ENCODE results near the gene EML6.

The EML6 gene

DNA sequence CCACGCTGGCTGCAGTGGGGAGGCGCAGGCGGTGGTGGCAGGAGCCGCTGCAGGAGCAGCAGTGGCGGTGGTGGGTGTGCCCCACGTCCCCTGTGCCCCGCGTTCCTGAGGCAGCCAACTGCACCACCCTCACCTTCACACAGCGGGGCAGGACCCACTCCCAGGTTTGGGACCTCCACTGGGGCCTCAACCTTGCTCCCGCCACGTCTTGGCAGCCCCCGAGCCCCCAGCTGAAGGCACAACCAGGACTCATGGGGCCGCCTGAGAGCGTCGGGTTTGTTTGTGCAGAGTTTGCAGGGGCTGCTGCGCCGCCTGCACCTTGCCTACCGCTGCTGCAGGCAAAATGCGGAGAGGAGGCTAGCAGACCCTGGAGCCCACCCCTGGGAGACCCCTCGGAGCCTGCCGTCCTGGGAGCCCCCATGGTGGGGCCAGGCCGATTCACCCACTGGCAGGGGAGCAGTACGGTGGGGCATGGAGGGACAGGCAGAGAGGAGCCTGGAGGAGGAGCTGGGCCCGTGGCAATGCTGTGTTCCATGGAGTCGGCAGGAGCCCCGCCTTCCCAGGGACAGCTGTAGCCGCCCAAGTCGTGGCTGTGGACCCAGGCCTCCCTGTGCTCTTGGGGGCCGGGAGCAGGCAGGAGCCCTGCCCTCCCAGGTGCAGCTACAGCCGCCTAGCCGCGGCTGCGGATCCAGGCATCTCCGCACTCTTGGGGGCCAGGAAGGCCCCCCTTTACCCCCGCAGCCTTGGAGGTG is 14.7 kb upstream of the EML6 start:
- no peak for DNase-seq

DNA sequence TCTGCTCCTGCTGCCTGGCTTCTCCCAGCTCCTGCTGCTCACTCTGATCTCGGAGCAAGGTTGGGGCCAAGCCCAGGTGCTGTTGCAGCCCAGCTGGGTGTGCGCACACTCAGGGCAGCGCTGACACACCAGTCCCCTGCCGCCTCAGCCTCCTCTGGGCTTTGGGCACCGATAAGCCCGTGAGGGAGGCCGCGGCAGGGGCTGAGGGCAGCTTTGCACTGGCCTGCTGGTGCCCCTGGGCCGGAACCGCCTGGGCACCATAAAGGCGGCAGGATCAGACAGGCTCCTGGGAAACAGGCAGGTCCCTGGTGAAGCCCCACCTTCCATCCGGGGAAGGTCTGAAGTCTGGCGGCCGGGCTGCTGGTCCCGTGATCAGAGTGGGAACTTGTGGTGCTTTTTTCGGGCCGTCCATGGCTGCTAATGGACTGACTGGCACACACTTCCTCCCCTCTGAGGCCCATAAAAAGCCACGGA is 14.1 kb upstream of the EML6 start:
- no peak for DNase-seq

DNA sequence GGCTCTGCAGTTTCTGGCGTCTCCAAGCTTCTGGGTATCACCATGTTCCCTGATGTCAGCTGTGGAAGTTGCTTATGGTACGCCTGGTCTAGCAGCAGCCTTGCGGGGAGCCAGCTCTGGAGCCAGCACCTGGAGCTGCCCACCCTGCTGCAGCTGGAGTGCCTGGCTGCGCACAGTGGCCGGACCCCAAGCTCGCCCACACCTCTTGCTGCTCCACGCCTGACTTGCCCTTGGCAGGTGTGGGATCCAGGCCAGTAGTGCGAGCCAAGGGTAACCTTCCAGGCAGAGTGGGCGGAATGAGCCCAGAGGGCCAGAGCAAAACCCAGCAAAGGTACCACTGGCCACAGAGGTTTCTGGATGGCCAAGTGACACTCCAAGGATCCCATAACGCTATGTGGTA is 13.2 kb upstream of the EML6 start:
- no peak for DNase-seq

DNA sequence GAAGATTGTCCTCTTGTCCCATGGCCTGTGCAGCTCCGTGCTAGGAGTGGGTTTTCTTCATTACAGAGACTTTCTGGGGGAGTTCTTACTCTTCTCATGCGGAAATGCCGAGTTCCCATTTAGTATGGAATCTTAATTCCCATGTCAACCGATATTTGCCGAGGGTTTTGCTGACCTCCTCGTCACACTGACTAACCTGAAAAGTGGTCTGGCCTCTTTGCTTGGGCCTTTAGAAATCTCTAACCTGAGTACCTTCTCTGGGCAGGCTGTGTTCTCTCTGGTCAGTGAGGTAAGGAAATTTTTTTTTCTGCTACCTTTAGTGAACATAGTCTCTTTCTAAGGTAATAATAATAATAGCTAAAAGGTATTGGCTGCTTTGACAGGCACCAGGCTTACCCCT is 10.9 kb upstream of the EML6 start:
- DNase-seq: no peak

DNA sequence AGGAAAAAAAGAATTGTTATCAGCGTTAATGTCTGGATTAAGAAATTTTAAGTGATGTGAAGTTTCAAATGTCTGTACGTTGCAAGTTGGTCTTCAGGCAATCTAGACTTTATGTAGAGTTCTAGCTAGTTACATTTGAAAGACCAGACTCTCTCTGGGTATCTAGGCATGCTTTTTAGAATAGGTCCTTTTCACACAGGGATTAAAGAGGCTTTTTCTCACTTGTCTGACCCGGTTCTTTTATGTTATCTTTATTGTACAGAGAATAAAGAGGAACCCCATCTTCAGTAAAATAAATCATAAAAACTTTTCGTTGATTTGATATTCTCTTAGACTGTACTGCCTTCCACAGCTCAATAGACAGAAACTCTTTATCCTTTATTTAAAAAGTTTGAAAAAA is 8.5 kb upstream of the EML6 start:
- no peak for DNase-seq

DNA sequence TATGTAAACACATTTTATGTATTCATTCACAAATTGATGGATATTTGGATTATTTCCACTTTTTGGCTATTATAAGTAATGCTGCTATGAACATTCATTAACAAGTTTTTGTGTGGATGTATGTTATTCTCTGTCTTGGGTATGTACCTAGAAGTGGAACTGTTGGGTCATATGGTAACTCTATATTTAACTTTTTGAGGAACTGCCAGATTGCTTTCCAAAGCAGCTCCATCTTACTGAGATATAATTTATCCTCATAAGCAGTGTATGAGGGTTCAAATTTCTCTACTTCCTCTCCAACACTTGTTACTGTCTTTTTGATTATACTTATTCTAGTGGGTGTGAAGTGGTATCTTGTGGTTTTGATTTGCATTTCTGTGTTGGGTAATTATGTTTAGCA is 7.1 kb upstream of the EML6 start:
- DNase-seq: no peak

DNA sequence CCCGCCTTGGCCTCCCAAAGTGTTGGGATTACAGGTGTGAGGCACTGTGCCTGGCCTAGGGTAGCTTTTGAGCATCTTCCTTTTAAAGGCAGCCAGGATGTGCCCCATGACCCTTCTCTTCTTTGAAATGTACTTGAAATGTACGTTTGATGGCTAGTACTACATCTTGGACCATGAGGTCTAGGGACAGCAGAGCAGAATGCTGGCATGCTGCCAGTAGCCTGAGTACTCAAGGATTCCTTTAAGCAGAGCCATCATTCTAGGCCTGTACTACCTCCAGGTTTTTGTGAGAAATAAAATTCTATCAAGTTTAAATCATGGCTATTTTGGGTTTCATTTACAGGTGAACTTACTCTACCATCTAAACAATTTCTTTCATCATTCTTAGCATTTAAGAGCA is 2.9 kb upstream of the EML6 start:
- no peak for DNase-seq

DNA sequence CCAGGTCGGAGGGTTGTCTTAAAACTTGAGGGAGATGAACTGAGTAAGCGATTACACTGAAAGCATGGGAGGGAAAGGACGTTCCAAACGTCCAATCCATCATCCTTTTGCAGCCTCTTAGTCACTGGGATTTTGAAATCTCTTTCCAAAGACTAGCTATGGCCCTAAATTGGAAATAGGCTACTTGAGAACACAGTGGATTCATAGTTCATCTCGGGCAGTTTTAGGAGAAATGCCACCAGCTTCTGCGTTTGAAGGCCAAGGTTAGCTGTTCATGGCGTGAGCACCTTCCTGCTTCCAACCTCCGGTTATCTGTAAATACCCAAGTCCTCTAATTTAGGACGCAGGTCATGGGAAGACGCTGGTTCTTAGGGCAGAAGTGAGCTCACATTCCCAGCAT is 821 bp upstream of the EML6 start:
- DNase-seq: no peak

DNA sequence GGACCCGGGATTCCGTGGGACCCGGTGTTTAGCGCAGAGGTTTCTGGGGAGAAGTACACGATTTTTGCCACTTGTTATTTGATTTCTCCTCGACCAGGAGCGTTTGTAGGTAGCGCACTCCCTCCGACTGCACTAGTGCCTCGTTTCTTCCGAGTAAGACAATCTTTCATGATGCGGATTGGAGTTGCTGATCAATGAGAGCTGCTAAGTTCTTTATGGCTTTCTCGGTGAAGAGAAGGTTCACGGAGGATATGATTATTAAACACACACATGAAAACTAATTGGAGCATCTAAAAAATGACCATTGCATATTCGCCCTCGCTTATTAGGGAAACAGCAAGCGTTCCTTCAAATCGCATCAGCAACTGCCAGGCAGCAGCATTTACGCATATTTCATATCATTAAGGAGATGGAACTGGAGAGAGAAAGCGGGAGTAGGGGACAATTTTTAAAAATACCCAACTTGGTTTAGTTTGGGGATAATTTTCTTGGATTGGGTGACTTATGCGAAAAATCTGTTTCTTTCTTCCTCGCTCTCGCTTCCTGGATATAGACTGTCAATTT is 616 bp downstream of the EML6 start:
- DNase-seq: no peak

DNA sequence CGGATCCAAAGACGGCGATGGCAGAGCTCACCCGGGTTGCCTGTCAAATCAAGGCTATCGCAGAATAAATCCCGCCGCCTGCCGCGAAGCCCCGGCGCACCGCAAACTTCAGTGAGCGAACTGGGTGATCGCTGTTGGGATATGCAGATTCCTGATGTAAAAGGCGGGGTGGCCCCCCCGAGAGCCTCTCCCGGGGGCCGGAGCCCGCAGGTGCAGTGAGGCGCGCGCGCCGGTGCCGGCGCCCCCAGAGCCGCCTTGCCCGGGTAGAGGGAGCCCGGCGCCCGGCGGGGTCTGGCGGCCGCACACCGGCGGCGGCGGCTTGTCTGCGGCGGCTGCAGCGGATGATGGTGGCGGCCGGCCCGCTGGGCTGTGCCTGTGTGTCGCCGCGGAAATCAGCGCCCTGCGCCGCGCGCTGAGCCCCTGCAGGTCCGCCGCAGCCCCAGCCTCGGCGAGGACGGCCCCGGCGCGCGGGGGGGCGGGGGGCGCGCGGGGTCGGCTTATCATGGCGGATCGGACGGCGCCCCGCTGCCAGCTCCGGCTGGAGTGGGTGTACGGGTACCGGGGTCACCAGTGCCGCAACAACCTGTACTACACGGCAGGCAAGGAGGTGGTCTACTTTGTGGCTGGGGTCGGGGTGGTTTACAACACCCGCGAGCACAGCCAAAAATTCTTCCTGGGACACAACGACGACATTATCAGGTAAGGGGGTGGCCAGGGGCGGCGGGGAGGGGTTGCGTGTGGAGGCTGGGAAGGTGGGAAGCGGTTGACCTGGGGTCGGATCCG is 1.3 kb downstream of the EML6 start:
- DNase-seq: no peak

DNA sequence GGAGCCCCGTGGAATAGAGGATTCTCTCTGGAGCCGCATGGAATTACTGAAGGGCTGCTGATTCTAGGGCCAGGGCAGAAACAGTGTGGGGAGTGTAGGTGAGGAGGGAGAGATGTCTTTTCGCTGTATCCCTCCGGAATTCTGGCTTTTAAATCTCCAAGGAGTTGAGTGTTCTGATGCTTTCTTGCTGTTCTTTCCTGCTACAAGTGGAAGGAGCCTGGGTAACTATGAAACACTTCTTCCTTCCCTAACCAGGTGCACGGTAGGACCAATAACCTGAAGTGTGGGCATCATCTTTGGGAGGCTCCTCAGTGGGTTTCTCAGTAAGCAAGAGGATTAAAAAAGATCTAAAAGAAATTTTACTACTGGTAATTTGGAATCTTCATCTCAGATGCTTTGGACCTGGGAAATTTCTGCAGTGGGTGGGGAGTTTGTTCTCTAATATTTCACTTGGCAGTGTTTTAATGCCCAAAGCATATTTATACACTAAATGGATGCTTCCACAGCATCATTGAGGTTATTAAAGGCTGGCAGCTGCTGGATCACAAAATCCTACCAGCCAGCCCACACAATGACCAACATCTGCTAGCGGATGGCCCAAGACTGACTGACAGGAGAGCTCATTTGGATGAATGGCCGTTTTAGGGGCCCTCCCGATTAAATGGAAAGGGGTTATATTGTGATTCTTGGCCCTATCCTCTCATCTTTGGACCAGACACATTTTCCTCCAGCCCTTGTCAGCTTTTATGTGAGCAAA is 2.1 kb downstream of the EML6 start:
- DNase-seq: no peak

DNA sequence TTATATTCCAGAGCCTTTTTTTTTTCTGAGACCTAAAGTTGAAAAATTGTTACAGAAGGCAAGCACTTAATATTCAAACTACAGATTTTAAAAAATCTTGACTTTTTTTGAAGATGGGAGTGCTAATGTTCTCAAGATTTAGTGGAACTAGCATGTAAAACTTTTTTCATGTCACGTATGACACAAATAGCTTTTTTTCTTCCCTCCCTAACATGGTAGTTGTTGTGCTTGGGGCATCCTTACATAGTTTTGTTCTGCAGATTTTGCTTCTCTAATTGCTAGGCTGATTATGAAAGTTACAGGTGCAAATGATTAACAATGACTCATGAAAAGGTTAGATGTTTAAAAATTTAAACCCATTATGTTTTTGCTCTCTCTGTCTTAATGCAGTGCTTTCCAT is 3.0 kb downstream of the EML6 start:
- DNase-seq: no peak

DNA sequence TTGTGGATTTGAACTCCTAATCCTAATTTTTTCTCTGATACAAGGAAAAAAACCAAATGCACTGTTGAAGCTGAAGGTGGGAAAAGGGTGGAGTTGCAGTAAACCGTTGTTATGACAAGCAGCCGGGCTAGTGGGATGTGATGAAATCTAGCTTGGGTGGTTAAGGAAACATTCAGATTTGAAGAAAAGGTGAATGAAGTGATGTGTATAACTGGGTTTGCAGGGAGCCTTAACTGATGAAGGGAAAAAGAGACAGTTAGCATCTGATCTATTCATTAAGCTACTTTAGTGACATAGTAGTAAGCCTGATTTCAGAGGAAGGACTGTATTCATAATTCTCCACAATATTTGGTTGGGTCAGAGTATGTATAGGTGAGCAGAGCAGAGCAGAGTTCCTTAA is 3.5 kb downstream of the EML6 start:
- no peak for DNase-seq

DNA sequence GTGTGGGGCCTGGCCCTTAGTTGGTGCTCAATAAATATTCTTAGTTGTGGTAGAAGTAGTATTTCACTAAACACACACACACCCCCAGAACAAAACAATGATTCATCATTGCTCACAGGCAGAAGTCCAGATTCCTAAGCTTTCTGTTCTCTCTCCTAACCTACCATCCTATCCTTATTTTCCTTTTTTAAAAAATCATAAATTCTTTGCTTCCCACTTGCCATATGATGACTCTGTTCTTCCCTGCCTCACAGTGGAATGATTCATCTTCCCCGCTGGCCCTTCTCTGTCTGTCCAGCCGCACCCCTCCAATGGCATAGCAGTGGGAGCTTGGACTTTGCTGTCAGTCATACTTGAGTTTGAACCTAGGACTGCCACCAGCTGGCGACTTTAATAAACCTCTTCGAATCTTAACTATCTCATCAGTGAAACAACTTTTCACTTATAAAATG is 5.2 kb downstream of the EML6 start:
- no peak for DNase-seq

DNA sequence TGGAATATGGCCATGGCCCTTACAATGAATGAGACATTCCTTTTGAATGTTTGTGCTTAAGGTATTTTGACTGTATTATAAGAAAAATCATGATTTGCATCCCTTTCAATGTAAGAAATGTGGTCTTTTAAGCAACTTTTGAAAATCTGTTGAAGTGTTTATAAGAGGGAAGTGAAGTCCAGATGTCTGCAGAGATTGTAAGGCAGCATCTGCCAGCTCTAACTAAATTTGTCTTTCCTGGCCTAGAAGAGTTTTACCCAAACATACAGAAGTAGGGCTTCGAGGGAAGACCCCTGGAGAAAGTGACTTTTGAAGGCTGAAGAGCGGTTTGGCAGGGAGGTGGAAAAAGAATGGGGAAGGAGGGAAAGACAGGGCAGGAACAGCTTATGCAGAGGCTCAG is 12.2 kb downstream of the EML6 start:
- DNase-seq: no peak

DNA sequence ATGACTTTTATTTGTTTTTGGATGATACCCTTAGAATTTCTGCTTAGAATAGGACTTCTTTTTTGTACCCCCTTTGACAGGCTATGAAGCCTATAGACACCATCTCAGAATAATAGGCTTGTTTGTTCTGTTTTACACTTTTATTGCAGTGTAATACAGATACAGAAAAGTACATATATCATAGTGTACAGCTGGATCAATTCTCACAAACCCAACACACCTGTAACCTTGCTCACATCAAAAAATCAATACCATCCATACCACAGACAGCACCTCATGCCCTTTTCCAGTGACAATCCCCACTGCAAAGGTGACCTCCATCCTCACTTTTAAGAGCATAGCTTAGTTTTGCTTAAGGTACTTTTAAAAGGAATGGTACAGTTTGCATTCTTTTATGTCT is 14.8 kb downstream of the EML6 start:
- DNase-seq: no peak

DNA sequence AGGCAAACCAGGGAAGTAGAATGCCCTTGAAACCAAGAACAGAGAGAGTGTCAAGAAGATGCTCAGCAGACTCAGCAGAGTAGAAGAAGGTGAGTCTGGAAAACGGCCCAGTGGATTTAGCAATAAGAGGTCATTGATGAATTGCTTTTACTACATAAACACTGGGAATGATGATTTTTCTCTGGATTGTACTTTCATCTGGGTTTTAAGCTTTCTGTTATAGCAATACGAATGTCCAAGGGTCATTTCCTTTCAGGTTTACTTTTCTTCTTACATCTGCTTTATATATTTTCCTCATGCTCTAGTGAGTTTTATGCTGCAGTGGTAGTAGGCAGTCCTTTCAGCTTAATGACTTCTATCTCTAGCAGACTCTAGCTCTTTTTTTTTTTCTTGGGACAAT is 16.9 kb downstream of the EML6 start:
- DNase-seq: no peak

DNA sequence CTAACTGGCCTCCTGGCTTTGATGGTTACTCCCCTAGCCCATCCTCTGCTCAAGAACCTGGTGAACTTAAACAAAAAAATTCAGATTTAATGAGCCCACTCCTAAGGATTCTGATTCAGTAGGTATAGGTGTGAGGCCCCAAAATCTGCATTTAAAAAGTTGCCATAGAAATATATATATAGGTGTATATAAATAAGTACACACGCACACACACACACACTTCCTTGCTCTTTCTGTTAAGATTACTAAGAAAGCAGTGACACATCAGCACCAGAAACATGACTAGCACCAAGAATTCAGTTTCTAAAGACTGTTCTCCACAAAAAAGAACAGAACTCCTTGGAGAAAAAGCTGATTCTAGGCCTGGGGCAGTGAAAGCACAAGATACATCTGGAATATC is 17.8 kb downstream of the EML6 start:
- no peak for DNase-seq

DNA sequence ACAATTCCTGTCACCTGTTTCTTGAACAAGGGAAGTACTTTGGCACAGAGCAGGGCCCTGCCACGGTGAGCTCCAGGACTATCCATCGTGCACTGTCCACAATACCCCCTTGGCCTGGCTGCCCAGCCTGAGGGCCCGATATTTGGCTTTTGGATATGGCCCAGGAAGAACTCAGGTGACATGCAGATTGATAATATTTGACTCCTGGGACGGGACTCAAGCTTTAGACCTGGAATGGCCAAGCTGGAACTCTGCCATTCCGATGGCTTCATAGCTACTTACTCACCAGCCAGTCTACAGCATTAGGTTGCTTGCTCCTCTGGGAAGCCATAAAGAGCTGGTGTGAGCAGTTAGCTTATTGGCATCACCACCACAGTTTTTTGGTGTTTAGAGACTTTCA is 26.6 kb downstream of the EML6 start:
- DNase-seq: no peak

DNA sequence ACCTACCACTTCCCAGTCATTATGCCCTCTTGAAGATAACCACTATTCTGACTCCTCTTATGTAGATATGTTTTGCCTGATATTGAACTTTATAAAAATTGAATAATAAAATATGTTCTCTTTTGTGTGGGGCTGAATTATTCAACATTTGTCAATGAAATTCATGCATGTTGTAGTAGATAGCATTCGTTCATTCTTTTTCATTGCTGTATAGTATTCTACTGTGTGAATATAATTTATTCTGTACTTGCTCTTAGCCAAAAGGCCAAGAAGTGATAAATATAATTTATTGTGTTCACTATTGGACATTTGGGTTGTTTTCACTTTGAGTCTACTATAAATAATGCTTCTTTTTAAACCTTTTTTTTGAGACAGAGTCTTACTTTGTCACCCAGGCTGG is 29.0 kb downstream of the EML6 start:
- DNase-seq: no peak

DNA sequence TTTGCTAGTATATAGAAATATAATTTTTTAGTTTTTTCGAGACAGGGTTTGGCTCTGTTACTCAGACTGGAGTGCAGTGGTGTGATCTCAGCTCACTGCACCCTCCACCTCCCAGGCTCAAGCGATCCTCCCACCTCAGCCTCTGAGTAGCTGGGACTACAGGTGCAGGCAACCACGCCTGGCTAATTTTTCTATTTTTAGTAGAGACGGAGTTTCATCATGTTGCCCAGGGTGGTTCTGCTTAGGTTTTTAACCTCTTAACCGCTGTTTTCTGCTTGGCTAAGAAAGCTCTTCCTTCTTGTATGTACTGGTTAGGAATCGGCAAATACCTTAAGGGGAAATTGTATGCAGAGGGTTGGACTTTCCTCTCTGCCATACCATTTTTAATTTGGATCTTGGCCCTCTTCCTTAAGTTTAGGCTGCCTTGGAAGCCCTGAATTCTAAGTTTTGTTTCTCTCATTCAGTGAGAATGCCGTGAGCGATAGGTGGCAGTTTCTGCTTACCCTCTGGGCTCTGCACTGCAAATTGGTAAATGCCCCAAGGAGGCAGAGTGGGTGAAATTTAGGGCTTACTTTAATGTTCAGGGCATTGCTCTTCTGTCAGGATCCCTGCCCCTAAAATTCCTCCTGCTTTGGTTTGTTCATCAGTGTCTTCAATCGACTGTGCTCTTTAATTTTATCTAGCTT is 32.3 kb downstream of the EML6 start:
- no peak for DNase-seq

DNA sequence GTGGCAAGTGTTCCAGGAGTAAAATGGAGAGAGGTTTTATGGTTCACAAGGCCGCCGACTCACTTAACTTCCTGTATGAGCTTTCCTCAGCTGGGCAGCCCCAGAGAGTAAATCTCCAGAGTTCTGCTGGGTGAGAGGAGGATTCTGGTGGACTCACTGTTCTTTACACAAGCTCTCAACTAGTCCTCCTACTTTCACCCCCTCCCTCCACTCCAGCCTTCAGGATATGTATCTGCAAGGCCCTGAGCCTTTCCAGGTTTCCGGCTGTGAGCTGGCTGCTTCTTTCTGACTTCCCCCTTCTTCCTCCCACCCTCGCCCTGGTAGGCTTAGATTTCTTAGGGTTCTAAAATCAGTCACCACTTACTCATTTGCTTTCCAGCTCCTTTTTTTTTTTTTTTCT is 34.0 kb downstream of the EML6 start:
- DNase-seq: no peak

DNA sequence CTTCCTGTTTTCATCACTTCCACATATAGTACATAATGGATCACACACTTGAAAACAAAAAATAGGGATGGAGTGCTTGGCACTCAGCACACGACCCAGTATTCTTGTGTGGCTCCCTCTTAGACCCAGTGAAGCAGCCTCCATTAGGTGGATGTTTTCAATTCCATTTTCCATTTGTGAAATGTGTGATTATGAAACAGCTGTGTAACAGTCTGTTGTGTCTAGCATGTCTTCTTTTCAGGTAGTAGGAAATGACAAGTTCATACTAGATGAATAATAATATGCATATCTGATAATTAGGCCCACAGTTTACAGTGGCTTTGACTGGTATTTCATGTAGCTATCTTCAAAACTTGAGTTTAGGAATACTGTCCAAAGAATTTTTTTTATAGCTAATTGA is 35.5 kb downstream of the EML6 start:
- DNase-seq: no peak
